GM23248 (cell line): ENCODE results near the gene TBC1D3B. TPM values are rescaled to one million over a fixed set of nuclear protein-coding genes. Genes with fewer than 3 reads are reported as not detected.
"Not testable (repeated sequence)": the region's sequence is repeated elsewhere in the genome, so short reads cannot be mapped to it uniquely, and the experiment has no call there.

ENCODE experiments used
- DNase-seq: peaks from one replicate; pipeline ENCODE4 v3.0.0-alpha.2; 2015
- H2AFZ ChIP-seq: fragments of 200-600 bp; sonication (generic); 2 replicates; pipeline ENCODE4 v1.6.1; 2016; ENCODE audit warnings: antibody characterized with exemption
- H3F3A ChIP-seq: fragments of 200-600 bp; sonication (generic); 2 replicates; pipeline ENCODE4 v1.6.1; 2016; ENCODE audit warnings: mild to moderate bottlenecking, antibody characterized with exemption, mixed run types; ENCODE audit not compliant: insufficient read depth
- H3K27ac ChIP-seq: fragments of 200-600 bp; sonication (generic); 2 replicates; pipeline ENCODE4 v1.5.1; 2016; ENCODE audit warnings: mild to moderate bottlenecking
- H3K27me3 ChIP-seq: fragments of 200-600 bp; sonication (generic); replicated peaks from 2 replicates; pipeline ENCODE4 v1.6.1; 2016; ENCODE audit warnings: mild to moderate bottlenecking; ENCODE audit not compliant: insufficient read depth
- H3K36me3 ChIP-seq: fragments of 200-600 bp; sonication (generic); 2 replicates; pipeline ENCODE4 v1.6.1; 2016; ENCODE audit warnings: low read depth, mild to moderate bottlenecking
- H3K4me1 ChIP-seq: fragments of 200-600 bp; sonication (generic); 2 replicates; pipeline ENCODE4 v1.6.1; 2016; ENCODE audit warnings: mild to moderate bottlenecking; ENCODE audit not compliant: insufficient read depth
- H3K4me2 ChIP-seq: fragments of 200-600 bp; sonication (generic); one replicate; pipeline ENCODE4 v1.6.1; 2016; ENCODE audit warnings: mild to moderate bottlenecking; ENCODE audit not compliant: unreplicated experiment
- H3K4me3 ChIP-seq: fragments of 200-600 bp; sonication (generic); 2 replicates; pipeline ENCODE4 v1.5.1; 2016; ENCODE audit warnings: mild to moderate bottlenecking
- H3K79me2 ChIP-seq: fragments of 200-600 bp; sonication (generic); 2 replicates; pipeline ENCODE4 v1.6.1; 2016; ENCODE audit warnings: mild to moderate bottlenecking; ENCODE audit not compliant: insufficient read depth
- H3K9ac ChIP-seq: fragments of 200-600 bp; sonication (generic); 2 replicates; pipeline ENCODE4 v1.6.1; 2016; ENCODE audit warnings: mild to moderate bottlenecking
- H3K9me2 ChIP-seq: fragments of 200-600 bp; sonication (generic); 2 replicates; pipeline ENCODE4 v1.6.1; 2016; ENCODE audit warnings: mixed run types, mild to moderate bottlenecking, moderate library complexity; ENCODE audit not compliant: insufficient read depth
- H3K9me3 ChIP-seq: fragments of 200-600 bp; sonication (generic); one replicate; pipeline ENCODE4 v1.6.1; 2017; ENCODE audit warnings: low read depth
- H4K20me1 ChIP-seq: fragments of 200-600 bp; sonication (generic); 2 replicates; pipeline ENCODE4 v1.6.0; 2016; ENCODE audit not compliant: insufficient read depth
- WGBS, 2 experiments: methylation state at CpG; one replicate each; pipeline ENCODE4 v1.1.6; 2015 to 2017; ENCODE audit warnings: low lambda C conversion rate in 2 of 2, low coverage in 1 of 2; ENCODE audit errors: missing lambda C conversion rate in 2 of 2; 5-methylcytosine and 5-hydroxymethylcytosine counted together
- in situ Hi-C: fragments of 300-500 bp; cut with MboI; formaldehyde crosslinking; loops from 2 replicates; pipeline ENCODE4 v1.15.0; 2020
- polyA plus RNA-seq: library from polyadenylated mRNA; unstranded; fragments of >200 nt; fragmentation: Nextera tagmentation; extraction: Ambion mirVana; gene quantifications from 2 replicates; pipeline ENCODE4 v1.2.1, GENCODE V29; 2016
- total RNA-seq: library from RNA; depleted of rRNA; stranded (reverse); fragments of >200 nt; shearing (Covaris generic); gene quantifications from 2 replicates; pipeline ENCODE4 v1.2.3, GENCODE V29; 2014; rRNA removed

TBC1D3B gene
- total RNA-seq (not detected in 2 replicates), polyA plus RNA-seq (0.64 and 1.0 TPM in 2 replicates)

DNA sequence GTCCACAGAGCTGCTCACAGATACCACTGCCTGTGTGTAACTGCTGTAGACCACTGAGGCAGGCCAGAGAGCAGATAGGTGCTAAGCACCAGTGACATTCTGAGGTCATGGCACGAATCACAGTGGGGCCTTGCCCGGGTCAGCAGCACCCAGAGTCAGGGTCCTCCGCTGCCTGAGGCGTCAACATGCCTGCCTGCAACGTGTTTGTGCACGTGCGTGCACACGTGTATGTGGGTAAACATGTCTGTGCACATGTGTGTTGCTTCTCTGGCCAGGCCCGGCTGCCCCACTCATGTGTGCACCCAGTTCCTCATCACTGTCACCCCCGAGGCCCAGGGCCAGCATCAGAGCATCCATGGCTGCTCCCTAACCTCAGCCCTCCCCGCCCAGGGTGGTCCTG, at the start of gene TBC1D3B:
Gene TBC1D3B, minus strand, starts transcription at position 101 of the 400 bp plus-strand sequence. CDS start 1,586 bp downstream, outside the sequence.
- H3K4me3 ChIP-seq, H3K36me3 ChIP-seq, H3F3A ChIP-seq, H3K4me2 ChIP-seq, H3K9me2 ChIP-seq, H3K27ac ChIP-seq, in situ Hi-C loops, H3K9me3 ChIP-seq, H2AFZ ChIP-seq, H3K27me3 ChIP-seq, DNase-seq, H3K9ac ChIP-seq, H4K20me1 ChIP-seq, H3K79me2 ChIP-seq, H3K4me1 ChIP-seq: not testable (repeated sequence)
- WGBS, 2 experiments, result 6 to 33% methylated on average over 1 of the region's 11 CpGs

DNA sequence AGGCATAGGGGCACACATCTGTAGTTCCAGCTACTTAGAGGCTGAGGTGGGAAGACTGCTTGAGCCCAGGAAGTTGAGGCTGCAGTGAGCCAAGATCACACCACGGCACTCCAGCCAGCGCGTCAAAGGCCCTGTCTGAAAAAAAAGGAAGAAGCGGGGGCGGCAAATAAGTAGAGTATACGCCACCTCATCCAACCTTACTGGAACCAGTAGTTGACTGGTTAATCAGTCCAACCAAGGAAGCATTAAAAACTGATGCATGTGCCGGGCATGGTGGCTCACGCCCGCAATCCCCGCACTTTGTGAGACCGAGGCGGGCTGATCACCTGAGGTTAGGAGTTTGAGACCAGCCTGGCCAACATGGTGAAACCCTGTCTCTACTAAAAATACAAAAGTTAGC, 46.5 kb upstream of the TBC1D3B start:
- H3F3A ChIP-seq, H3K27ac ChIP-seq, H3K9me3 ChIP-seq, H3K36me3 ChIP-seq, H4K20me1 ChIP-seq, H3K4me2 ChIP-seq, H2AFZ ChIP-seq, H3K27me3 ChIP-seq, H3K4me1 ChIP-seq, in situ Hi-C loops, H3K79me2 ChIP-seq, H3K4me3 ChIP-seq, H3K9me2 ChIP-seq, H3K9ac ChIP-seq, DNase-seq: not testable (repeated sequence)
- WGBS, 2 experiments, result 80 to 83% methylated on average over 12 of the region's 12 CpGs

DNA sequence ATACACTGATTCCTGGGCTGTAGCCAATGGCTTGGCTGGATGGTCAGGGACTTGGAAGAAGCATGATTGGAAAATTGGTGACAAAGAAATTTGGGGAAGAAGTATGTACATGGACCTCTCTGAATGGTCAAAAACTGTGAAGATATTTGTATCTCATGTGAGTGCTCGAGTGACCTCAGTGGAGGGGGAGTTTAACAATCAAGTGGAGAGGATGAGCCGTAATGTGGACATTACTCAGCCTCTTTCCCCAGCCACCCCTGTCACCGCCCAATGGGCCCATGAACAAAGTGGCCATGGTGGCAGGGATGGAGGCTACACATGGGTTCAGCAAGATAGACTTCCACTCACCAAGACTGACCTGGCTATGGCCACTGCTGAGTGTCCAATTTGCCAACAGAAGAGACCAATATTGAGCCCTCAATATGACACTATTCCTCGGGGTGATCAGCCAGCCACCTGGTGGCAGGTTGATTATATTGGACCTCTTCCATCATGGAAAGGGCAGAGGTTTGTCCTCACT, 45.2 kb upstream of the TBC1D3B start:
- H3K9me2 ChIP-seq, H3K4me2 ChIP-seq, H3K4me3 ChIP-seq, H3K36me3 ChIP-seq, H3K9me3 ChIP-seq, DNase-seq, H3K9ac ChIP-seq, H4K20me1 ChIP-seq, H3K27ac ChIP-seq, H3K27me3 ChIP-seq, H3F3A ChIP-seq, H3K79me2 ChIP-seq, in situ Hi-C loops, H3K4me1 ChIP-seq, H2AFZ ChIP-seq: not testable (repeated sequence)
- 39 to 47% methylated on average over 4 of the region's 4 CpGs for WGBS, 2 experiments

DNA sequence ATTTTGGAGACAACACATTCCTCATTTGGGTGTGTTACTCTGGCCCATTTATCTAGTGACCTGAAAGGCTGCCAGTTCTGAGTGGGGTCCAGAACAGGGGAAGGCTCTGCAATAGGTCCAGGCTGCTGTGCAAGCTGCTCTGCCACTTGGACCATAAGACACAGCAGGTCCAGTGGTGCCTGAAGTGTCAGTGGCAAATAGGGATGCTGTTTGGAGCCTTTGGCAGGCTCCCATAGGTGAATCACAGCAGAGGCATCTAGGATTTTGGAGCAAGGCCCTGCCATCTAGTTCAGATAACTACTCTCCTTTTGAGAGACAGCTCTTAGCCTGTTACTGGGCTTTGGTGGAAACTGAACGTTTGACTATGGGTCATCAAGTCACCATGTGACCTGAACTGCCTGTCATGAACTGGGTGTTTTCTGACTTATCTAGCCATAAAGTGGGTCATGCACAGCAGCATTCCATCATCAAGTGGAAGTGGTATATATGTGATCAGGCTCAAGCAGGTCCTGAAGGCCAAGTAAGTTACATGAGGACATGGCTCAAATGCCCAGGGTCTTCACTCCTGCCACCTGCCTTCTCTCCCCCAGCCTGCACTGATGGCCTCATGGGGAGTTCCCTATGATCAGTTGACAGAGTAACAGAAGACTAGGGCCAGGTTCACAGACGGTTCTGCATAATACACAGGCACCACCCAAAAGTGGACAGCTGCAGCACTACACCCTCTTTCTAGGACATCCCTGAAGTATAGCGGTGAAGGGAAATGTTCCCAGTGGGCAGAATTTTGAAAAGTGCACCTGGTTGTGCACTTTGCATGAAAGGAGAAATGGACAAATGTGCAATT, 44.5 kb upstream of the TBC1D3B start:
- H3K4me2 ChIP-seq, H3K36me3 ChIP-seq, H3K9me2 ChIP-seq, H3K9me3 ChIP-seq, in situ Hi-C loops, H3K4me1 ChIP-seq, H3K79me2 ChIP-seq, H3K4me3 ChIP-seq, H3K27me3 ChIP-seq, H3F3A ChIP-seq, H4K20me1 ChIP-seq, H3K9ac ChIP-seq, H3K27ac ChIP-seq, H2AFZ ChIP-seq: not testable (repeated sequence)
- WGBS, 2 experiments, result 33 to 37% methylated on average over 3 of the region's 3 CpGs
- peak; percentile 43 for DNase-seq

DNA sequence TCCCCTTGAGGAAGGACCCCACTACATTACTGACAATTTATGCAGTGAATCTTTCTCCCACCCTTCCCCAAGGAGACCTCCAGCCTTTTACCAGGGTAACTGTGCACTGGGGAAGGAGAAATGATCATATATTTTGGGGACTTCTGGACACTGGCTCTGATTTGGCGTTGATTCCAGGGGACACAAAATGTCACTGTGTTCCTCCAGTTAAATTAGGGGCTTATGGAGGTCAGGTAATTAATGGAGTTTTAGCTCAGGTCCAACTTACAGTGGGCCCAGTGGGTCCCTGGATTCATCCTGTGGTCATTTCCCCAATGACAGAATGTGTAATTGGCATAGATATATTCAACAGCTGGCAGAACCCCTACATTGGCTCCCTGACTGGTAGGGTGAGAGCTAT, 43.1 kb upstream of the TBC1D3B start:
- H3K4me1 ChIP-seq, DNase-seq, H3K27ac ChIP-seq, H3K36me3 ChIP-seq, H3K9ac ChIP-seq, H3K79me2 ChIP-seq, H4K20me1 ChIP-seq, H2AFZ ChIP-seq, in situ Hi-C loops, H3K4me2 ChIP-seq, H3F3A ChIP-seq, H3K9me2 ChIP-seq, H3K27me3 ChIP-seq, H3K9me3 ChIP-seq, H3K4me3 ChIP-seq: not testable (repeated sequence)
- 50 to 55% methylated on average over 1 of the region's 1 CpG for WGBS, 2 experiments

DNA sequence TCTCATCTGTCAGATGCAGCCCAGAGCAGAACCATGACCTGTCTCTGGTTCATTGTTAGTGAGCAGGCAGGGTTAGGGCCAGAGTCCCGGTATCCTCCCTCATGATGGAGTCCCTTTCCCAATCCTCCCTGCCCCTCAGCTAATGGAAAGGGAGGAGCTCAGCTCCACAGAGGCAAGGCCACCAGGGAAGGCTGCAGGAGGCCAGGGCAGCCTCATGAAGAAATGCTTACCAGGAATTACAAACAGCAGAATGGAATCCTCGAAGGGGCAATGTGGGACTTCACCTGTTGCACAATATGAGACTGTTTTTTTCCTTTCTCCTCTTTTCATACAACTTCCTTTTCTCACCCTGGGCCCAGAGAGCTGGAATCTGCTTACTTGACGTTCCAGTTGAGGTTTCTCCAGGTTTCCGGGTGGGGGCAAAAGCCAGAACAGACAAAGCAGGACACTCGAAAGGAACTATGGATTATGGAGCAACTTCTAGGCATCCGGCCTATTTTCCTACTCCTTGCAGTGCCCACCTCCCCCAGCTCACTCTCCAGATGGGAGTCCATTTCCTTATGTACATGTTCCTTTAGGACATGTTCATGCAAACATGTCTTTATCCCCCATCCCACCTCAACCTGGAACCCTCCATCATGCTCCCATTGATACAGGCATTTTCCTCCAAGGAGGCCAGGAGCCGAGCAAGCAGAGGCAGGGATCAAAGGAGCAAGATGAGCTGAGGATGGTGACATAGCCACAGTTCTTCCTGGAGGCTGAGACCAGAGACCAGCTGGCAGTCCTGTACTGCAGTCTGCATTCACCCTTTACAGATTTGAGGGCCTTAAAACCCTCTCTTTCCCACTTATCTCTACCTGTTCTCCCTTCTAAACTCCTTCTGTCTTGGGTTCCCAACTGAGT, 39.2 kb upstream of the TBC1D3B start:
- H3K4me2 ChIP-seq, H3K9me2 ChIP-seq, H3K9ac ChIP-seq, DNase-seq, in situ Hi-C loops, H3K27ac ChIP-seq, H3K36me3 ChIP-seq, H3K4me3 ChIP-seq, H3K4me1 ChIP-seq, H3K79me2 ChIP-seq, H4K20me1 ChIP-seq, H3F3A ChIP-seq, H2AFZ ChIP-seq, H3K9me3 ChIP-seq: not testable (repeated sequence)
- 46% methylated on average over 7 of the region's 7 CpGs for WGBS, 2 experiments
- H3K27me3 ChIP-seq, result peaks cover 12% of the 10 kb centered on the region
